GM21786 (cell line): ENCODE data around the gene TMC7.

Source experiments
- ATAC-seq: cut with Tn5 transposase; IDR thresholded peaks from one replicate; pipeline ENCODE4 v1.9.1; 2021; ENCODE audit not compliant: unreplicated experiment

Gene TMC7

DNA sequence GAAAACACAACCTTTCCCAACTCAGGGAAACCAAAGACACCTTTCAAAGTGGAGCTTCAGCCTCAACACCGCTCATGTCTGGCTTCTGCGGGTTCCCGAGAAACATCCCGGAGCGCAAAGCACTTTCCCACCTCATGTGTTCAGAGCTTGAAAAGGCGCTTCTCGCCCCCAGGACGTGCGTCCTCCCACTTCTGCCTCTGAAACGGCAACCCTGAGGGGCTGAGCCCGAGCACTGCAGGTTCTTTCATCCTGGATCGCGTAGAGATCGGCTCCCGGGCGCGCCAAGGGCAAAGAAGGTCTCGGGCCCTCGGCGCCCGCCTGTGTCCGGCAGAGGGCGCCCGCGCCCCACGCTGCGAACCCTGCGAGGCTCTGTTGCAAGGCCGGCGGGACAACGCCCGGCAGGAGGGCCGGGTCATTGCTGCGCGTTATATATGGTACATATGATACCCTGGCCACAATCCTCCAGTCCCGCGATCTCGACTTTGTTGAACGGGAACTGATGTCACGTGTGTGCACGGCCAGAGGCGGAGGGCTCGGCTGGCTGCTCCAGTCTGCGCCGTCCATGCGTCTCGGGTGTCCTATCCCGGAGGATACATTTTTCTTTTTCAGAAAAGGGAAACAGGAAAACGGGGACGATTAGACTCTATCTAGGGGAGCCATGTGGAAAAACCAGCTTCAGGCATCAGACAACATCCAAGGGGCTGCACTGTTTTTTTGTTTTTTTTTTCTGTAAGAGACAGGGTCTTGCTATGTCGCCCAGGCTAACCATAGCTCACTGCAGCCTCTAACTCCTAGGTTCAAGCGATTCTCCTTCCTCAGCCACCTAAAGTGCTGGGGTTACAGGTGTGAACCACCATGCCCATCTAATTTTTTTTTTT is 102.8 kb downstream of the TMC7 start:
- ATAC-seq, result peak; percentile 65

DNA sequence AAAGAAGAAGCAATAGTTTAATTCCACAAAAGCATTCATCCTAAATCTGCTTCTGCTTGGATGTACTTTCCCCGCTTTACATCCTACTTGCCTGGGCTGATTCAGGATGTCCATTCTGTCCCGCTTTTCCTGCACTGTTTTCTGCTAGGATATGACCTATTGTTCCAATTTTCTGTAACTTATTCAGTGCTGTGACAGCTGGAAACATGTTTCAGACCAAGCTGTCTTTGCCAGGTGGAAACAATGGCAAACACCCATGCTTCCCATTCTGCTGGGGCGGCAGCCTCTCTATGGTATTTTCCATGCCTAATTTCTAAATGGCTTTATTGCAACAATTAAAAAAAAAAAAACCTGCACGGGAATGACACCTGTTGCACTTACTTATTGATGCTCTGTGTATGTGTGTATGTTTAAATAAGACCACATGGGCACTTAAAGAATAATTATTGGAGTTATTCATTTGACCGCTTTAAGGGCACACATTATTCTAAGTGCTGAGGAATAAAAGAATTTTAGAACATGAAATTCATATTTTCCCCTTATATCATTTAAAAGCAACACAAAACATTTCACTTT is 104.7 kb downstream of the TMC7 start:
- no peak for ATAC-seq

DNA sequence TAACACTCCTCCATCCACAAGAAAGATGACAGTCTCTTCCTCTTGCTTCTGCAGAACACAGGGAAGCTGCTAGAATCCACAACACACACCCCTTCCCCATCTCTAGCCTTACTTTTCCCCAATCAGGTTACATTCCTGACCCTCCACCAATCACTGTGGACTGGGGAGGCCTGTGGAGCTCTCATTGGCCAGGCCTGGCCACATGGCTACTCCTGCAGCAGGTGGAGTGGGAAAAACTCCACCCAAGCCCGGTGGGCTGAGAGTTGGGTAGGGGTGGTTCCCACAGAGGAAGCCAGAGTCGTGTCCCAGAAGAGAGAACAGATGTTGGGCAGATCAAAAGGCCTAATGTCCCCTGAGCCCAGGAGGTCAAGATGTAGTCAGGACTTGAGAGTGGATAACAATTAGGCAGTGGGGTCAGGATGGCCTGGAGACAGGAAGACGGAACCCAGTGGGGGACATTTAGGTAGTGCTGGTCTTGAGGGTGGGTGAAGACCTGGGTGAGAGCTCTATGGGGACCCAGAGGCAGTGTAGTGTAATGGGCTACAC is 105.7 kb downstream of the TMC7 start:
- ATAC-seq, result no peak

DNA sequence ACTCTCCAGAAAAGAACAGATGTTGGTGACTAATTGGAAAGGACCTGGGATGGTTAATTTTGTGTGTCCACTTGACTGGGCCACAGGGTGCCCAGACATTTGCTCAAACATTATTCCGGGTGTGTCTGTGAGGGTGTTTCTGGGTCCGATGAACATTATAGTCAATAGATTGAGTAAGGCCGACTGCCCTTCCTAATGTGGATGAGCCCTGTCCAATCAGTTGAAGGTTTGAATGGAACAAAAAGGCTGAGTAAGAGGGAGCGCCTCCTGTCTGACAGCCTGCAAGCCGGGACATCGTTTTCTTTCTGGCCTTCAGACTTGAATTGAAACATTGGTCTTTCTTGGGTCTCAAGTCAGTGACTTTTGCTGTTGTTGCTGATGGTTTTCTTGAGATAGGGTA is 107.2 kb downstream of the TMC7 start:
- no peak for ATAC-seq

DNA sequence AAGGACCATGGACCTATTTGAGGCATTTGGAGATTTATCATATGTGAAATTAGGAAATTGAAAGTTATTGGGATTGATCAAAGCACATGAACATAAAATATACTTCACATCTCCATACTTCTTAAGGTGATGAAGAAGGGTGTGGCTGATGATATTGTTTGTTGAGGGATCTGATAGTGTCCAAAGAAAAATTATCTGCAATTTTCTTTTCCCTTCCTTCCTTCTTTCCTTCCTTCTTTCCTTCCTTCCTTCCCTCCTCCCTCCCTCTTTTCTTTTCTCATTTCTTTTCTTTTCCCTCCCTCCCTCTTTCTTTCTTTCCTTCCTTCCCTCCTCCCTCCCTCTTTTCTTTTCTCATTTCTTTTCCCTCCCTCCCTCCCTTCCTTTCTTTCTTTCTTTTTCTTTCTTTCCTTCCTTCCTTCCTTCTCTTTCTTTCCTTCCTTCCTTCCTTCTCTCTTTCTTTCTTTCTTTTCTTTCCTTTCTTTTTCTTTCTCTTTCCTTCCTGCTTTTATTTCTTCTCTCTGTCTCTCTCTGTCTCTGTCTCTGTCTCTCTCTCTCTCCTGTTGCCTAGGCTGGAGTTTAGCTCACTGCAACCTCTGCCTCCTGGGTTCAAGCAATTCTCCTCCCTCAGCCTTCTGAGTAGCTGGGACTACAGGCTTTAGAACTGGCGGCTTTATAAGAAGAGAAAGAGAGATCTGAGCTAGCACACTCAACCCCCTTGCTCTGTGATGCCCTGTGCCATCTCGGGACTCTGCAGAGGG is 109.1 kb downstream of the TMC7 start:
- ATAC-seq, result no peak

DNA sequence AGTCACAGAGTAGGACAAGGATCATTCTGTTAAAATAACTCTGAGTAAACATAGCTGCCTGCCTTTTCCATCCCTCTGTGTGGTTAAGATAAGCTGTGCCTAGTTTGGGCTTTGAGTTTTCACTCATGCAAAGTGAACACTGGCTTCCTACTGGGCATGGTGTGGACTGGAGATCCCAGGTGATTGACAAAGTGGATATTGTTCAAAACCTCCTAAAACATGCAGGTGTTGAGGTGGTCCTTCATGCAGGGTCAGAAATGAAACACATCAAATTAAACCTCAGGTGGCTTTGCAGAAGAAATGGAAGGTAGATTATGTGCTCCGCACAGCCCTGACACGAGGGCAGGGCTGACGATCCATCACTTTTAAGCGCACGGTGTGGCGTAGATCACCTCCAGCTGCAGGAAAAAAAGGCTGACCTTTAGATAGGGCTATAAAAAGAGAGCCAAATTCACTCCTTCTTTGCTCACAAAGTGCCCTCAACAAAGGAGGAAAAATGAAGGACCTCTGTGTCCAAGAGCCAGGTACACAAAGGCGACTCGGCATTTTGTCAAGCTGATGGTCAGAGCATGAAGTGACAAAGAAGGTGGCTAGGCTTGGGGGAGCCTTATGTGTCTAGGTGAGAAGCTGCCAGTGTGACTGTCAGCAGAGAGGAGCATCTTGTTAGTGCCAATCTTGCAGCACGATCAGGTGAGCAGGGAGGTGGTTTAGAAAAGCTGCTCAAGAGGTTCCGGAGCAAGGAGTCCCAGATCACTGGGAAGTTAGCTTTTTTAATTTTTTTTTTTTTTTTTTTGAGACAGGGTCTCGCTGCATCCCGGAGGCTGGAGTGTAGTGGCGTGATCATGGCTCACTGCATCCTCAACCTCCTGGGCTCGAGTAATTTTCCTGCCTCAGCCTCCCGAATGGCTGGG is 110.2 kb downstream of the TMC7 start:
- ATAC-seq, result no peak

DNA sequence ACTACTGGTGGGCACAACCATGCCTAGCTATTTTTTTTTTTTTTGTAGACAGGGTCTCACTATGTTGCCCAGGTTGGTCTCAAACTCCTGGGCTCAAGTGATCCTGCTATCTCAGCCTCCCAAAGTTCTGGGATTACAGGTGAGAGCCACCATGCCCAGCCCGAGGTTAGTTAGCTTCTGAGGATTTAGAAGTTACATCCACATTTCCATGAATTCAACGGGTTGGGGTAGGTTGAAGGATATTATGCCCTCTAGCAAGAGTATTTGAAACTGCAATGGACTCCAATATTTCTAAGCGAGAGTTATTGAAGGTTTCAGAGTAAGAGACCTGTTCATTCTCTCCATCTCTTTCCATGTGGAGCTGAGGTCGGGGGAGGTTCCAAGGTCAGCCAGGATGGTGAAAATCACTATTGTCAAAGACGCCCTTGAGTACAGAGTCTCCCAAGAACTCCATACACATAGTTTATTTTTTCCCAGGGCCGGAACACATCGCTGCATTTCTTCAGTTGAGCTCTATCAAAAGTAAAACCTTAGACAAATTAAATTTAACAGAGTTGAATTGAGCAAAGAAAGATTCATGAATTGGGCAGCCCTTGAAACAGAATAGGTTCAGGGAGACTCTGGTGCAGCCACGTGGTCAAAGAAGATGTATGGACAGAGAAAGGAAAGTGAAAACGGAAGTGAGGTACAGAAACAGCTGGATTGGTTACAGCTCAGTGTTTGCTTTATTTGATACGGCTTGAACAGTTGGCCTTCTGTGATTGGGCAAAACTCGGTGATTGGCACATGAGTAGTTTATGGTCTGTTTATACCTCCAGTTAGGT is 111.0 kb downstream of the TMC7 start:
- ATAC-seq, result no peak

DNA sequence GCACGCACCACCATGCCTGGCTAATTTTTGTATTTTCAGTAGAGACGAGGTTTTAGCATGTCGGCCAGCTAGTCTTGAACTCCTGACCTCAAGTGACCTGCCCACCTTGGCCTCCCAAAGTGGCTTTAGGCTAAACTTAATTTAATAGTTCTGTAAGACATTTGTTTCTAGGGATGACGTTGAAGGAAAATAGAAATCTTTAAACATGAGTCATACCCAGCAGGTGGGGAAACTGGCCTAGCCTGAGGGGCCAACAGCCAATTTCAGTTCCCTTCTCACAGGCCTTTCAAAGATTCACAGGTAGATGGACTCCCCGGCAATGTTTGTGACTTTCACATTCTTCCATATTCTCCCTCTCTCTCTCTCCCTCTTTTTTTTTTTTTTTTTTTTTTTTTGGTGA is 111.9 kb downstream of the TMC7 start:
- ATAC-seq, result peak; percentile 64

DNA sequence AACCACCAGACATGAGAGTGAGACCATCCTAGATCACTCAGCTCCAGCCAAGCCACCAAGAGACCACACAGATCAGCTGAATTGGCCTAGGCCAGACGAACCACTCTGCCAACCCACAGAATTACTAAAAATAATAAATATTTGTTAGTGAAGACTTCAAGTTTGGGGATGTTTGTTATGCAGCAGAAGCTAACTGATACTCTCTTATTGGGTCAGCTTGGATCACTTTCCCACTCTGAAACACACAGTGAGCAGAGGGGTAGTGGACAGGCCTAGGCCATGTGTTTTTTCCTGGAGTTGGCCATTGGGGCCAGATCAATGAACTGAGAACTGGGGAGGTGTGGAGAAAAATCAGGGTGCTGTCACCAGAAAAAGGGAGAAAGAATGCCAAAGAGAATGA is 114.4 kb downstream of the TMC7 start:
- no peak for ATAC-seq

DNA sequence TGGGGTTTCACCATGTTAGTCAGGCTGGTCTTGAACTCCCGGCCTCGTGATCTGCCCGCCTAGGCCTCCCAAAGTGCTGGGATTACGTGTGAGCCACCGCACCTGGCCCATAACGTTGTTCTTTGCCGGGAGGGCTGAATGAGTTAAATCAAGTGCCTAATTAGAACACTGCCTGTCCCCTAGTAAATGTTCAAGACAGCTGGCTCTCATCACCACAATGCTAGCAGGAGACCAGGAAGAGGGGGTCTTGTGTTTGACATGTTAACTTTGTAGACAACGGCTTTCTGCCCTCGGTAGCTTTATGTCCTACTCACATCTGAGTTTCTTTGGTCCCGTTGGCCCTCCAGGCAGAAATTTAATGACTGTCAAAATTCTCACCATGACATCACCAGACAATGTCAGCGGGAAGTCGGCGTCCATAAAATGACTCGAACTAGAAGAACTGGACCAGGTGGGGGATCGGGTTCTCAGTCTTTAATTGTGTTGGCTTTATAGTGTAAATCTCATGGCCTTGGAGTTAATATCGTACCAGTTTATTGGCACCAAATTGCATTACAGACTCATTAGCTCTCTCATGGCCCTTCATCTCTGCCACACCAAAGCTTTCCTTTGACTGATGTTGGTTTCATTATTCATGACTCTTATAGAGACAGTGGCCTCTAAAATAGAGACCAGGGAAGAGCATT is 118.6 kb downstream of the TMC7 start:
- no peak for ATAC-seq

DNA sequence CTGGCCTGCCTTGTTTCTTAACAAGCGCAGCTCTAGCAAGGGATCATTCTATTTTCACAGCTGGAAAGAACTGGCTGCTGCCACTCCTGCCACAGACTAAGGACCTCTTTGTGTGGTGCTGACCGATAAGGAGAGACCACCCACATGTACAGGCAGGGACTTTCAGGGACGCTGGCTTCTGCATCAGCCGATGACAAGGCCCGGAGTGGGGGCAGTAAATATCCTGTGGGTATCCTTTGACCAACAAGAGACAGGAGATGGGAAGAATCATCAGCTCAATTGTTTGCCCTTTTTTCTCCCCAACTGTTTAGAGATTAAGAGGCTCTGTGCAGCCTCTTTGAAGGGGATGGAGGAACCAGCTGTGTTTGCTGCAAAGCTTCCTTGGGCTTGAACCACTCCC is 120.9 kb downstream of the TMC7 start:
- no peak for ATAC-seq

DNA sequence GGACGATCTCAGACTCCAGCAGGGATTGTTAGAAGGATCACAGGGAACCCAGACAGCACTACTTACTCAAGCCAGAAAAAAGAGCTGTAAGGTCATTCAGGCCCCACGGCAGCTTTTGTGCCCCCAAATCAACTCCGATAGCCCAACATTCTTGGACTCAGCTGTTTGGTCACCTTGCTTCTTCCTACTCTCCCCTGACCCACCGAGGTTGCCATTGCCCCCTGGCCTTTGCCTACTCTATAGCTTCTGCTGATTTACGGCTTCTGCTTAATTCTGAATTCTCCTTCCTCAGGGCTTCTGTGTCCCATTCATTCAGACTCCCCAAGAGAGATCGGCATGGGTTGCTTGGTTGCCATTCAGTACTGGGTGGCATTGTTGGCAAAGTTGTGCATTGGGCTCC is 121.4 kb downstream of the TMC7 start:
- no peak for ATAC-seq

DNA sequence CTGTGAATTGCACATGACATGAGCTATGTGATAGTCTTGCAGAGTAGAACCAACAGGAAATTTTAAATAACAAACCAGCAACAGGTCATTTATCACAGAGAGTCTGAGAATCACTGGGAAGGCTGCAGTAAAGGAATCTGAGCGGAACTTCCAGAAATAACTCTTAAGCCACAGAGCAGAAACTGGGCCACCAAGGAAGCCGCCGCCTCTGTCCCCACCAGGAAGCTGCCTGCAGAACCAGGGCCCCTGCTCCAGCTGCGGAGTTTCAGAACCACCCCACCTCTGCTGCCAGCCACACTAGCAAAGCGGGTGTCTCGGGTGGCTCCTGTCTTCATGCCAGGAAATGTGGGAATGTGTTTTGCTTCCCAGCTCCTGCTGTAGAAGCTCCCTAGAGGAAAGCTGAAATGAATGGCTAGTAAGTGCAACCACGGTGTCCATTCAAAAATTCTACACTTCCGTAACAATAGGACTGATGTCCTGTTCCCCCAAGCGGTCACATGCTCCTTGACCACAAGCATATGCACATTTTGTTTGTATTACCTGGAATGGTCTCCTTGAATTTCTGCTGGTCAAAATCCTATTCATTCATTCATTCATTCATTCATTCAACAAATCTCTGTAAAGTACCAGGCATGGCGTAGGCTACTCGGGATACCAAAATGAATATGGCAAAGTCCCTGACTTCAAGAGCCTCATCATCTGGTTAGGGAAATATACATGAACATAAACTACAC is 122.3 kb downstream of the TMC7 start:
- ATAC-seq, result no peak

DNA sequence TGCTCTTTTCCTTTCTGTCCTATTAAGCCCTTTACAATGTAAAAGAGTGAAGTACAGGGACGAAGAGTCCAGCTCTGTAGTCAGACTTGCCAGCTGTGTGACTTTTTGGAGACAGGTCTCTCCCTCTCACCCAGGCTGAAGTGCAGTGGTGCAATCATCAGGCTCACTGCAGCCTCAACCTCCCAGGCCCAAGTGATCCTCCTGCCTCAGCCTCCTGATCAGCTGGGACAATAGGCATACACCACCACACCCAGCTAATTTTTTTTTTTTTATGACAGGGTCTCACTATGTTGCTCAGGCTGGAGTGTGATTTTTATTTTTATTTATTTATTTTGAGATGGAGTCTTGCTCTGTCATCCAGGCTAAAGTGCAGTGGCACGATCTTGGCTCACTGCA is 122.9 kb downstream of the TMC7 start:
- ATAC-seq, result no peak

DNA sequence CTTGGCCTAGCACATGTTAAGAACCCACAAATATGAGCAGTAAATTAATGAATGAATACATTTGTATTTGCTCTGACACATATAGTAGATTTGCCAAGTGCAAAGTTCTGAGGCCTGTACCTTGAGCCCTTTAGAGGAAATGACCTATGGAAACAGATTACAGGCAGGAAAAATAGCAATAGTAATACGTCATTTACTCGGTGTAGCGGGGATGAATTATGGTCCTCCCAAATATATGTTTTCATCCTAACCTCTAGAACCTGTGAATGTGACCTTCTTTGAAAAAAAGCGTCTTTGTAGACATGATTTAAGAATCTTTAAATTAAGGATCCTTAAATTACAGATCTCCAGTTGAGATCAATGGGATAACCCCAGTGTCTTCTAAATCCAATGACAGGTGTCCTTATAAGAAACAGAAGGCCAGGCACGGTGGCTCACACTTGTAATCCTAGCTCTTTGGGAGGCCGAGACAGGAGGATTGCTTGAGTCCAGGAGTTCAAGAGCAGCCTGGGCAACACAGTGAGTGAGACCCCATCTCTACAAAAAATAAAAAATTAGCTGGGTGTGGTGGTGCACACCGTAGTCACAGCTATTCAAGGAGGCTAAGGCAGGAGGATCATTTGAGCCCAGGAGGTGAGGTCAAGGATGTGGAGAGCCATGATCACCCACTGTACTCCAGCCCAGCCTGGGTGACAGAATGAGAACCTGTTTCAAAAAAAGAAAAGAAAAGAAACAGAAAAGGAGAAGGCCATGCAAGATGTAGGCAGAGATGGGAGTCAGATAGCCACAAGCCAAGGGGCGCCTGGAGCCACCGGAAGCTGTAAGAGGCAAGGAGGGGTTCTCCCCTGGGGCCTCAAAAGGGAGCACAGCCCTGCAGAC is 124.9 kb downstream of the TMC7 start:
- ATAC-seq, result no peak

DNA sequence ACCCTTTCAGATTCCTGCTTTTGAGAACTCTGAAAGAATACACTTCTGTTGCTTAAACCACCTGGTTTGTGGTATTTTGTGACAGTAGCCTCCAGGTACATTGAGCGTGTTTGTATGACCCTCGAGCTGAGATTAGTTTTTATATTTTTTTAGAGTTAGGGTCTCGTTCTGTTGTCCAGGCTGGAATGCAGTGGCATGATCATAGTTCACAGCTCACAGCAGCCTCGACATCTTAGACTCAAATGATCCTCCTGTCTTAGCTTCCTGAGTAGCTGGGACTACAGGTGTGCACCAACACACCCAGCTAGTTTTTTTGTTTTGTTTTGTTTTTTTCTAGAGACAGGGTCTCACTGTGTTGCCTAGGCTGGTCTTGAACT is 125.5 kb downstream of the TMC7 start:
- no peak for ATAC-seq

DNA sequence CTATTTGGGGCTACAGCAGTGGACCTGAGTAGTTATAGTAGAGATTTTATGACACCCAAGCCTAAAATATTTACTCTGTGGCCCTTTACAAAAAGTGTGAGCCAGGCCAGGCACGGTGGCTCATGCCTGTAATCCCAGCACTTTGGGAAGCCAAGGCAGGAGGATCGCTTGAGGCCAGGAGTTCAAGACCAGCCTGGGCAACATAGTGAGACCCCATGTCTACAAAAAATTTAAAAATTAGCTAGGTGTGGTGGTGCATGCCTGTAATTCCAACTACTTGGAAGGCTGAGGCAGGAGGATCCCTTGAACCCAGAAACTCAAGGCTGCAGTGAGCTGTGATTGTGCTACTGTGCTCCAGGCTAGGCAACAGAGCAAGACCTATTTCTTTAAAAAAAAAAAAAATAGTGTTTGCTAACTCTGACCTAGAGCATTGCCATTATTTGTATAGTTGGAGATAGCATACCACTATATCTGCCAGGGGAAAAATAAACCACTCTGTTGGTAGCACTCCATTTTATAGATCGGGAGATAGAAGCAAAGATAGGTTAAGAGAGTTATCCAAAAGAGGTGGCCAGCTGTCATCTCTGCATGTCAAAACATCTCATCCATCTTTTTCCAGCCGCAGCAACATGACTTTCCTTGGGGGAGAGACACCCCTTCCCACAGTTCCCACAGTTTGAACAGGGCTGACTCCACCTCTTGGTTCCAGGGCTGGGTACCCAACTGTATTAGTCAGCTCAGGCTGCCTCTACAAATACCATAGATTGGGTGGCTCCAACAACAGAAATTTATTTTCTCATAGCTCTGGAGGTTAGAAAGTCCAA is 127.0 kb downstream of the TMC7 start:
- no peak for ATAC-seq
